ENCODE data around the gene SOX6. TPM values are rescaled to one million over a fixed set of nuclear protein-coding genes. Genes with fewer than 3 reads are reported as not detected.

SOX6 gene
- polyA plus RNA-seq, 1 donor from 2014 or later: 2.2 TPM

GRCh38 chr11:16088774-16089173 is 267.6 kb downstream of the SOX6 start:
- H3K27ac ChIP-seq (ENCODE audit: low read length): no peak overlapping the region
- no peaks in the 10 kb centered on the region for H3K9me2 ChIP-seq (ENCODE audit: insufficient read depth, low read length)

GRCh38 chr11:16087886-16088285 is 268.5 kb downstream of the SOX6 start:
- no peaks in the 10 kb centered on the region for H3K27me3 ChIP-seq (ENCODE audit: insufficient read depth, low read depth, low read length)
- H3K79me2 ChIP-seq (replicated peaks; ENCODE audit: insufficient read depth, low read length): no peaks in the 10 kb centered on the region

More at GRCh38 chr11:16088774-16089173, 267.6 kb downstream of the SOX6 start:
- no peak overlapping the region for H2AFZ ChIP-seq (ENCODE audit: low read depth, low read length)
- no peaks in the 10 kb centered on the region for H4K20me1 ChIP-seq (ENCODE audit: insufficient read depth)
- TF ChIP-seq EZH2 (IDR thresholded peaks at IDR 0.05; ENCODE audit: borderline replicate concordance, insufficient read depth, low read length, poor library complexity, severe bottlenecking) (no peak), SMC3 (conservative IDR thresholded peaks at IDR 0.05; ENCODE audit: poor library complexity) (no peak), MXI1 (conservative IDR thresholded peaks at IDR 0.05; ENCODE audit: poor library complexity, severe bottlenecking) (no peak)
- H3F3A ChIP-seq (ENCODE audit: insufficient read depth, low read length, poor library complexity, severe bottlenecking): peaks cover 7% of the 10 kb centered on the region
- H3K79me2 ChIP-seq (replicated peaks; ENCODE audit: insufficient read depth, low read length): no peaks in the 10 kb centered on the region
- H3K4me2 ChIP-seq (ENCODE audit: low read length): no peak overlapping the region
- no peak overlapping the region for H3K9ac ChIP-seq (ENCODE audit: low read length)
- H3K4me3 ChIP-seq (ENCODE audit: low read length): no peak overlapping the region
- no peaks in the 10 kb centered on the region for H3K36me3 ChIP-seq (ENCODE audit: insufficient read depth, low read length)
- no peaks in the 10 kb centered on the region for H3K27me3 ChIP-seq (ENCODE audit: insufficient read depth, low read depth, low read length)
- H3K9me3 ChIP-seq (ENCODE audit: low read length): no peaks in the 10 kb centered on the region

More at GRCh38 chr11:16087886-16088285, 268.5 kb downstream of the SOX6 start:
- no peak overlapping the region for H3K9ac ChIP-seq (ENCODE audit: low read length)
- no peaks in the 10 kb centered on the region for H3K9me3 ChIP-seq (ENCODE audit: low read length)
- no peak for TF ChIP-seq EZH2 (IDR thresholded peaks at IDR 0.05; ENCODE audit: borderline replicate concordance, insufficient read depth, low read length, poor library complexity, severe bottlenecking)
- TF ChIP-seq EP300 (conservative IDR thresholded peaks at IDR 0.05; ENCODE audit: poor library complexity, severe bottlenecking): no peak
- TF ChIP-seq RAD21 (conservative IDR thresholded peaks at IDR 0.05): no peak
- TF ChIP-seq CTCF (IDR thresholded peaks at IDR 0.05; ENCODE audit: poor library complexity, severe bottlenecking): no peak
- no peak for TF ChIP-seq SMC3 (conservative IDR thresholded peaks at IDR 0.05; ENCODE audit: poor library complexity)
- no peak for TF ChIP-seq POLR2AphosphoS5 (IDR thresholded peaks at IDR 0.05)
- TF ChIP-seq REST (IDR thresholded peaks at IDR 0.05; ENCODE audit: borderline replicate concordance): no peak
- no peak for TF ChIP-seq MXI1 (conservative IDR thresholded peaks at IDR 0.05; ENCODE audit: poor library complexity, severe bottlenecking)
- no peak for TF ChIP-seq TAF1 (IDR thresholded peaks at IDR 0.05; ENCODE audit: low read depth)
- no peaks in the 10 kb centered on the region for H3K9me2 ChIP-seq (ENCODE audit: insufficient read depth, low read length)
- no peak overlapping the region for H3K27ac ChIP-seq (ENCODE audit: low read length)
- no peaks in the 10 kb centered on the region for H4K20me1 ChIP-seq (ENCODE audit: insufficient read depth)
- no peaks in the 10 kb centered on the region for H3K36me3 ChIP-seq (ENCODE audit: insufficient read depth, low read length)
- H3F3A ChIP-seq (ENCODE audit: insufficient read depth, low read length, poor library complexity, severe bottlenecking): peaks cover 7% of the 10 kb centered on the region
- H2AFZ ChIP-seq (ENCODE audit: low read depth, low read length): no peak overlapping the region
- no peak overlapping the region for H3K4me2 ChIP-seq (ENCODE audit: low read length)
- no peak overlapping the region for H3K4me3 ChIP-seq (ENCODE audit: low read length)
